ENCODE results near the gene WDR70.

The WDR70 gene

DNA sequence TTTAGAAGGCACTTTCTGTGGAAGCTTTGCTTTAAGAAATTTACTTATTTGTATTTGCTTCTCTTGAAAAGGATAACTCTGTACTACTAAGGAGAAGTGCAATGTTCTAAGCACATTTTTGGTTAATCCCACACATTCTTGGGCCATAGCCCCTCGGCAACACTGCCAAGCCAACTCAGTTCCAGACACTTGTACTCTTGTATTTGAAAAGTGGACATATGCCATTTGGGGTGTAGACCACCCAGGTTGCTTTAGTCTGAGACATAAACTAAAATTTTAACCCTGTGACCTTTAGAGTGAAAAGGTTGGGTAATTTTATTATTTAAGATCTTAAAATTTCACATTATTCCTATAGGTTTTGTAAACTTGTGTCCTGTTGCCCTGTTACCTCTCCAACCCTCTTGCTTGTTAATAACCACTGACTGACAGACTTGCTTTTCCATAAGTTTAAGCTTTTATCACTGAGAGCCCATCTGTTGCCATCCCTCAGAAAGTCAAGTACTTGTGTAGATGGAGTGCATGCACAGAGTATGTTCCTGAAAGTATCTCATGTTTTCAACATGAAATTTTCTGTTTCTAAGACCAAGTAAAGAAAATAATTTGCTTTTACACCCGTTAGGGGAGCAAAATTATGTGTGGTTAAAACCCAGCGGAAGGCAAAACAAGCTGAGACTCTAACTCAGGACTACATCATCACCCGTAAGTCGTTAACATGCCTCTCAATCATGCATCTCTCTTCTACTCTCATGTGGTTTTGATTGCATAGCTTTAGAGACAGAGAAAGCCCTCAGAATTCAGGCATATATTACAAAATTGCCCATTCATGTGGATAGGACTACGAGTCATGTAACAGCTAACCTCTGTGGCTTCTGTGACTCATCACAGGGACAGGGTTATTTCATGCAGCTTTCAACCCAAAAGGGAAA is 343.4 kb downstream of the WDR70 start:
- DNase-seq (ENCODE audit: extremely low spot score), result no peak
- no peak for TF ChIP-seq FOXA1 (IDR thresholded peaks at IDR 0.05)
- TF ChIP-seq, protein P1, sequence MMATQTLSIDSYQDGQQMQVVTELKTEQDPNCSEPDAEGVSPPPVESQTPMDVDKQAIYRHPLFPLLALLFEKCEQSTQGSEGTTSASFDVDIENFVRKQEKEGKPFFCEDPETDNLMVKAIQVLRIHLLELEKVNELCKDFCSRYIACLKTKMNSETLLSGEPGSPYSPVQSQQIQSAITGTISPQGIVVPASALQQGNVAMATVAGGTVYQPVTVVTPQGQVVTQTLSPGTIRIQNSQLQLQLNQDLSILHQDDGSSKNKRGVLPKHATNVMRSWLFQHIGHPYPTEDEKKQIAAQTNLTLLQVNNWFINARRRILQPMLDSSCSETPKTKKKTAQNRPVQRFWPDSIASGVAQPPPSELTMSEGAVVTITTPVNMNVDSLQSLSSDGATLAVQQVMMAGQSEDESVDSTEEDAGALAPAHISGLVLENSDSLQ (IDR thresholded peaks at IDR 0.05), result peak; percentile 43; the same call in 1 of the 2 replicates
- ChIA-PET POLR2A (no interaction called here), CTCF (interaction anchor here (0.8 to 2.1 kb wide), 13 partner anchors 9 to 312 kb away, joined by 3 to 30 read pairs (median 5); no protein-coding TSS in a partner anchor)

DNA sequence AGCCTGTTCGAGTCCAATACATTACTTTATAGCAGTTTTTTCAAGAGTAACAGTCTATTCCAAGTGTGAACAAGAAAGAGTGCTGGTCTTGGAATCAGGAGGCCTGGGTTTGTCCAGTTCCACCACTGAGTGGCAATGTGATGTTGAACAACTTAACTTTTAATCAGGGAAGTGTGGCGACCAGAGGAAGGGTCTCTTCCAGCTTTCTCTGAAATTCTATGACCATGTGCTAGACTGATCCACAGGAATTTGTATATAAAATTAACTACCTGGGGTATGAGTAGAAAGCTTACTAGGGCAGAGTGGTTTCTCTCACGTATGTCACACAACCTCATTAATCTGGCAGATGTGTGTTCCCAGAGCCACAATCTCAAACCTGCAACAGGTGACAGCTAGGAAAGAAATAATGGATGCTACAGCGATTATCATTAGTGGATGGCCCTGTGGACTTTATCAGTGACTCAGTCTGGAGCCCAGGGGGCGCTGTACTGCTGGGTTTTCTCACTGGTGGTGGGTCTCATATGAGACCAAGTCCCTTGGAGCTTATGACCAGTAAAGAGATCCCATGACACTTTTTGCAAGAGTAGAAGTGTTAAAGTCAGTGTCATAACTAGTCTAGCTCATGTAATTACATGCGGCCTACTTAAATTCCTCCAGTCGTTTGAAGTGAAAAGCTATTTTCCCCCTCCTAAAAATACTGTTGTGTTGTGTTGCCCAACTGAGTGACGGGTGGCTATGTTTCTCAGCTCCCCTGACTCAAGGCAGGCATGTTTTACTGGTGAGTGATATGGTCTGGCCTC is 344.2 kb downstream of the WDR70 start:
- peak; percentile 52 for DNase-seq (ENCODE audit: extremely low spot score)
- ChIA-PET CTCF (interaction anchor here (0.5 to 2.1 kb wide), 15 partner anchors 10 to 313 kb away, joined by 3 to 30 read pairs (median 4); no protein-coding TSS in a partner anchor), POLR2A (no interaction called here)
- TF ChIP-seq LEF1 (IDR thresholded peaks at IDR 0.05; ENCODE audit: borderline replicate concordance), result no peak
- TF ChIP-seq FOXA1 (IDR thresholded peaks at IDR 0.05), result no peak
- no peak for TF ChIP-seq SUZ12 (IDR thresholded peaks at IDR 0.05)
- TF ChIP-seq BHLHE40 (IDR thresholded peaks at IDR 0.05; ENCODE audit: borderline replicate concordance), result no peak
- TF ChIP-seq FOXK2 (IDR thresholded peaks at IDR 0.05), result no peak
- no peak for TF ChIP-seq ARNT (IDR thresholded peaks at IDR 0.05)
- TF ChIP-seq, protein P1 (IDR thresholded peaks at IDR 0.05), result no peak

DNA sequence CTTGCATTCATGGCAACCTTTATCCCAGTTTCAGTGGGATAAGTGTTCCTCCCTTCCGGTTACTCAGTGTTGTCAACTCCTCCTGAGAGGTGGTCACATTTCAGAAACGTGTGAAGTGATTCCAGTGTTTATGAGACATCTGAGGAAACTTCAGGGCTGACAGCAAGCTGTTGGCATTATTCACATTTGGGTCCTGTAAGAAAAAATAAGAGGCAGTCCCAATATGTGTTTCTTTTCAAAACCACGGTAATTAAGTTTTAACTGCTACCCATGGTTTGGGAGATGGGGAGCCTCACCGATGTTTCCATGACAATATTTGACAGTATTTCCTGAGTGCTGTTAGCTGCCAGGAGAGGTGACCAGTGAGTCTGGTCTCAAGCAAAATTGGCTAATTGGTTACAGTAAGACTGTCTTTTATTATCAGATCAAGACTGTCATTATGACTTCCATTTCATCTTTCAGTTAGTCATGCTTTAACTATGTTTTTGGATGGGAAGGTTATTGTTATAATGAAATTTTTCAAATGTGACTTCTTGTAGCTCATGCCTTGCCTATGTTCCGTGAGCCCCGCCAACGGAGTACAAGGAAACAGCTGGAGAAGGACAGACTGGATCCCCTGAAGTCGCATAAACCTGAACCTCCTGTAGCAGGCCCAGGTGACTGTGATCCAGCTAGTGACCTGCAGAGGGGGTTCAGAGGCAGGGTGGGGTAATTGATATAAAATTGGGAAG is 345.4 kb downstream of the WDR70 start:
- no peak for DNase-seq (ENCODE audit: extremely low spot score)
- ChIA-PET POLR2A (no interaction called here), CTCF (interaction anchor here (1.5 to 2.0 kb wide), 2 partner anchors 10 to 11 kb away, joined by 8 to 30 read pairs; no protein-coding TSS in a partner anchor)
- TF ChIP-seq FOXA1 (IDR thresholded peaks at IDR 0.05) (no peak), FOXM1 (IDR thresholded peaks at IDR 0.05; ENCODE audit: borderline replicate concordance) (no peak), BHLHE40 (IDR thresholded peaks at IDR 0.05; ENCODE audit: borderline replicate concordance) (no peak), CTBP1 (IDR thresholded peaks at IDR 0.05; ENCODE audit: borderline replicate concordance) (no peak), ARNT (IDR thresholded peaks at IDR 0.05) (no peak), TARDBP (IDR thresholded peaks at IDR 0.05) (no peak), SP1 (IDR thresholded peaks at IDR 0.05) (no peak), LEF1 (IDR thresholded peaks at IDR 0.05; ENCODE audit: borderline replicate concordance) (no peak), ZNF384 (IDR thresholded peaks at IDR 0.05) (no peak), L3MBTL2 (conservative IDR thresholded peaks at IDR 0.05) (no peak), ELF4 (IDR thresholded peaks at IDR 0.05) (no peak), FOXK2 (IDR thresholded peaks at IDR 0.05) (no peak), HDGF (IDR thresholded peaks at IDR 0.05; ENCODE audit: borderline replicate concordance) (no peak), NFRKB (IDR thresholded peaks at IDR 0.05) (no peak), SUZ12 (IDR thresholded peaks at IDR 0.05) (no peak)
- TF ChIP-seq, protein P1 (IDR thresholded peaks at IDR 0.05), result no peak

DNA sequence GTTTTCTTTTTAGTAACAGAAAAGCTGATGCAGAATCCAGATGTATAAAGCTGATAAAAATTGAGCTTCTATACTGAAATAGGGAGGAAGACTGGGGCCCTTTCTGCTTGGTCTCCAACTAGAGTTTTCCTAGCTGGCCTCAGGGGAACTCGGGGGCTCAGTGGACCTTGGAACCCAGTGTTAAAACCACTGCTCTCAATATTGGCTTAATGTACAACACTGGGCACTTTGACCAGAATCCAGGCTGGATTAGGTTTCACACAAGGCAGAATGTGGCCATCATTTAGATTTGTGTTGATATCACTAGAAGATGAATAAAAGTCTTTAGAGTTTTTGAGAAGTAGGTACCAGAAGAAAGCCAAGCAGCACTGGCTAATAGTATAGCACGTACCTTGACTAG is 346.1 kb downstream of the WDR70 start:
- POLR2A ChIA-PET, result no interaction called here
- no peak for DNase-seq (ENCODE audit: extremely low spot score)
- TF ChIP-seq, protein P1 (IDR thresholded peaks at IDR 0.05), result no peak
- no peak for TF ChIP-seq FOXM1 (IDR thresholded peaks at IDR 0.05; ENCODE audit: borderline replicate concordance)
- CTCF ChIA-PET, result no interaction called here

DNA sequence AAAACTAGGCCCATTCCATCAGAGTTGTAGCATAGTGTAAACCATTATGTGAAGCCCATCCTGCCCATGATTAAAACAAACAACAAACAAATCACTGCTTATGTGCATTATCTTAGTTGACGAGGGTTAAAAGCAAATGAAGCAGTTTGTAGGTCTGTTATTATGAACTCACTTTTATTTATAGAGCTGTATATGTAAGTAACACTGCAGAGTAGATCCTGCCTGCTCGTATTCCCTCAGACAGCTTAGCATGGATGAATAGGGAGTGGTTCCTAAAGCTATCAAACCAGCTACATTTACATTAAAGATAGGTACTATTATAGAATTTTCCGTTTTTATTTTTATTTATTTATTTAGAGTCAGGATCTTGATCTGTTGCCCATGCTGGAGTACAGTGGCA is 348.1 kb downstream of the WDR70 start:
- no peak for TF ChIP-seq TARDBP (IDR thresholded peaks at IDR 0.05)
- no peak for TF ChIP-seq FOXA1 (IDR thresholded peaks at IDR 0.05)
- no peak for TF ChIP-seq SUZ12 (IDR thresholded peaks at IDR 0.05)
- TF ChIP-seq, protein P1 (IDR thresholded peaks at IDR 0.05), result no peak
- TF ChIP-seq FOXK2 (IDR thresholded peaks at IDR 0.05), result no peak
- no peak for TF ChIP-seq ELF4 (IDR thresholded peaks at IDR 0.05)
- no peak for TF ChIP-seq ZNF384 (IDR thresholded peaks at IDR 0.05)
- TF ChIP-seq HDGF (IDR thresholded peaks at IDR 0.05; ENCODE audit: borderline replicate concordance), result no peak
- TF ChIP-seq SP1 (IDR thresholded peaks at IDR 0.05), result no peak
- no peak for TF ChIP-seq FOXM1 (IDR thresholded peaks at IDR 0.05; ENCODE audit: borderline replicate concordance)
- TF ChIP-seq BHLHE40 (IDR thresholded peaks at IDR 0.05; ENCODE audit: borderline replicate concordance), result no peak
- no peak for TF ChIP-seq L3MBTL2 (conservative IDR thresholded peaks at IDR 0.05)
- TF ChIP-seq NFRKB (IDR thresholded peaks at IDR 0.05), result no peak
- TF ChIP-seq CTBP1 (IDR thresholded peaks at IDR 0.05; ENCODE audit: borderline replicate concordance), result no peak
- TF ChIP-seq ARNT (IDR thresholded peaks at IDR 0.05), result no peak
- no peak for TF ChIP-seq LEF1 (IDR thresholded peaks at IDR 0.05; ENCODE audit: borderline replicate concordance)
- no peak for DNase-seq (ENCODE audit: extremely low spot score)
- CTCF ChIA-PET, result interaction anchor here (0.6 kb wide), 2 partner anchors 349 to 559 kb away, joined by 3 to 4 read pairs; no protein-coding TSS in a partner anchor
- POLR2A ChIA-PET, result no interaction called here

All from HEK293T (cell line).